Peyer's patch (tissue), 4 donors: ENCODE results near the gene TRIM49C.
"Not testable (repeated sequence)": the region's sequence is repeated elsewhere in the genome, so short reads cannot be mapped to it uniquely, and the experiment has no call there.

Source experiments
- CTCF ChIP-seq, 6 experiments: fragments of 450-650 bp in 4 of 6; fragments of 200-600 bp in 2 of 6; sonication (generic) in 1 of 6; IDR thresholded peaks; one replicate each; pipeline ENCODE4 v1.5.1; 2017 to 2019; ENCODE audit warnings: antibody characterized with exemption in 6 of 6, mild to moderate bottlenecking in 3 of 6, moderate library complexity in 1 of 6
- POLR2A ChIP-seq, 2 donors: fragments of 450-650 bp; IDR thresholded peaks; one replicate each; pipeline ENCODE4 v1.5.1; 2017; ENCODE audit warnings: antibody characterized with exemption in 2 of 2, mild to moderate bottlenecking in 2 of 2, moderate library complexity in 2 of 2

GRCh38 chr11:90085650-90086049 lies 54.7 kb downstream of the TRIM49C start, which contains the start of gene UBTFL1:
- TF ChIP-seq POLR2A, CTCF (IDR thresholded peaks at IDR 0.05): not testable (repeated sequence)
